ENCODE data around the gene SLC38A7.
"Not testable (repeated sequence)": the region's sequence is repeated elsewhere in the genome, so short reads cannot be mapped to it uniquely, and the experiment has no call there.

SLC38A7 gene, protein sequence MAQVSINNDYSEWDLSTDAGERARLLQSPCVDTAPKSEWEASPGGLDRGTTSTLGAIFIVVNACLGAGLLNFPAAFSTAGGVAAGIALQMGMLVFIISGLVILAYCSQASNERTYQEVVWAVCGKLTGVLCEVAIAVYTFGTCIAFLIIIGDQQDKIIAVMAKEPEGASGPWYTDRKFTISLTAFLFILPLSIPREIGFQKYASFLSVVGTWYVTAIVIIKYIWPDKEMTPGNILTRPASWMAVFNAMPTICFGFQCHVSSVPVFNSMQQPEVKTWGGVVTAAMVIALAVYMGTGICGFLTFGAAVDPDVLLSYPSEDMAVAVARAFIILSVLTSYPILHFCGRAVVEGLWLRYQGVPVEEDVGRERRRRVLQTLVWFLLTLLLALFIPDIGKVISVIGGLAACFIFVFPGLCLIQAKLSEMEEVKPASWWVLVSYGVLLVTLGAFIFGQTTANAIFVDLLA

DNA sequence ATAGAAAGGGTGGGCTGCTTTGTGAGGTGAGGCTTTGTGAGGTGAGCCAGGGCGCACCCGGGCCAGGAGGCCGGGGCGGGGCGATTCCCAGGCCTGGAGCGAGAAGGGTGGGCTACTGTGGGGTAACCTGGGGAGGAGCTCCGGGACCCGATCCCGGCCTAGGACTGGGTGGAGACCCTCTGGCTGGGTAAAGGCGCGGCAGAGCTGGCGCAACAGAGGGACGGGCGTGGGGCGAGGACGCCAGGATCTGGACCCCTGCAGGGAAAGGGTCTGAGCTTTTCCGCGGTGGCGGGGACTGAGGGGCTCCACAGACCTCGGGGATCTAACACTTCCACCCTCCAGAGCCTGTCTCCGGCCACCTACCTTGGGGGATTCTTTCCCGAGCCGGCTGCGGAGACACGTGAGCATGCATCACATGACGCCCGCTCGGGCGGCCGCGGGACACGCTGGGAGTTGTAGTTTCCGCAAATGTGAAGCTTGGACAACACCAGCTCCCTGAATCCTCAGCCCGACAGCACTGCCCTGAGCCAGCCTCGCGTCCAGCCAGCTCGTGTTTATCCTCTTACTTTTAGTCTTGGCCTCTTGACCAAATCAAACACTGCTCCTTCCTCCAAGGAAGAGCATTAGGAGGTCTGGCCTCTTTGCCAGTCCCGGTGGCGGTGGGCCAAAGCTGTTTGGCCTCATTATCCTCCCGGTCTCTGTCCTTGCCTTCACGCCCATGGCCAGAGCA lies at the start of gene SLC38A7:
Gene SLC38A7, minus strand, starts transcription at position 417 of the 730 bp plus-strand sequence. CDS start 4,644 bp downstream, outside the sequence.
- DNase-seq = peak; percentile 90

DNA sequence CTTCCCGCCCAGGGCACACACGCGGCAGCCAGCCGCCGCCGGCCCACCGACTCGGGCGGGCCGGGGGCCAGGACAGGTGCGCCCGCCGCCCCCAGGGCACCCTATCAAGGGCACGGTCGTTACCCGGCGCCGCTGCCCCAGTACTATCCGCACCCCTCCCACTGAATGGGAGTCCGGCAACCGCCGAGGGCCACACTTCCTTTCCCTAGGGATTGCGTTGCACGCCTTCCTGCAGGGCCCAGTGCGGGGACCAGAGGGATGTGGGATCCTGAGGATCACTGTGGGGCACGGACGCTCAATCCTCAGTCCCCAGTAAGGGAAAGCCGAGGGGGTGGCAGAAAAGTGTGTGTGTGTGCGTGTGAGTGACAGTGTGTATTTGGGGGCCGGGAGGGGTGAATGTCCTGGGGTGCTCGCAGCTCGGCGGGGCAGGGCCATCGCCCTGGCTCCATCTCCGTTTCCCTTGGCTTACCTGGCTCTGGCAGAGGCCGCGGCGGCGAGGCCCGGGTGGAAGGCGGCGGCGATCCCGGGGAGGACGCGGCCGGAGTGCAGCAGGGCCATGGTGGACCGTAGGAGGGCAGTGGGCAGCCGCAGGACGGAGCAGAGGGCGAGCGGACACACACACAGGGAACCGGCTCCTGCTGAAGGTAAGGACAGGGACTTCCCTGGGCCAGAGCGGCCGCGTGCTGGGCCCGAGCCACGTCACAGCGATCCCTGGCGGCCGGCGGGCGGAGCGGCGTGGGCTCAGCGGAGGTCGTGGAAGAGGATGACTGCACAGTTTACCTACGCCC lies 49.3 kb upstream of the SLC38A7 start, which contains the start of gene GOT2:
Gene GOT2, minus strand, starts transcription at position 646 of the 788 bp plus-strand sequence. Its CDS starts 88 bp downstream, at position 558.
- peak; percentile 90 for DNase-seq

DNA sequence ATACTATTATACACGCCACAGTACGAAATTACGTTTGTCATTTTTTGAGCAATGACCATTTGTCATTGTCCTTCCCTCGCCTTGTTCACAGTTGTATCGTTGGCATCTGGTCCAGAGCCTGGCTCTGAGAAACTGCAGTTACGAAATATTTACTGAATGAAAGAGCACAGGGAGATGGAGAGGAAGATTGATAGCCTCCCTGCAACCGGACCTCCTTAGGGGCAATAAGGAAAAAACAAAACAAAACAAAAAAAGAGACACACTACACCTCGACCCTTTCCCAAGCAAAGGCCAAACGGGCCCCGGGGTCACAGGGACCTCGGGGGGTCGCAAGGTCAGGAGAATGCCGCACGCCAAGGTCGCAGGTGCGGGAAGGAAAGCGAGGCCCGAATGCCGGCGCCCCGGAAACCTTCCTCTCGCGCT lies 48.7 kb upstream of the SLC38A7 start:
- no peak for DNase-seq

DNA sequence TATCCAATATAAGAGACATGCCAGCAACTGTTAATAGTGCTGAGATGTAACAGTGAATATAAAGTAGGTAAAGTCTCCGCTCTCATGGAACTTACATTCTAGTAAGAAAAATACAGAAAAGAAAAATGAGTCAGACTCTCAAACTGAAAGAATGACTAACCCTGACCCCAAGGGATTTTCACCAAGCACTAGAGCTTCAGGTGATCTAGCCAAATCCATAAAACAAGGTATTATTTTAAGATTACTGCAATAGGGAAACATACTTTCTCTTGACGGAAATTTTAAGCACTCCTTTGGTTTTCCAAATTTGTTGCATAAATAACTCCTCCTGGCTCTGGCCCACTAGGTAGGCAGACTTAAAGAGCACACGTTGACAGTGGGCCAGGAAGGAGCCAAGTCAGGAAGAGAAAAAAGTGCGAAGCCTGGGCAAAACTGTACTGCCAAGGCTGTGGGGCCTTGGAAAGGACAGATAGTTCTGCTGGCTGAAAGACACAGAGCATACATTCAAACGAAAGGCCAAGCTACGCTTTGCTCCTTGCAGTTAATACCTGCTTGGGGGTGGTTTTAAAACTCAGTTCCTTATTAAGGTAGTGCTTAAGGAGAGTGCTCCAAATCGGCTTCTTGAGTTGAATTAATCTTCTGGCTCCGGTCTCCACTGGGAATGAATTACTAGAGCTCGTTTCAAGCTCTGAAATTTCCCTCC lies 48.1 kb upstream of the SLC38A7 start:
- DNase-seq = peak; percentile 44

DNA sequence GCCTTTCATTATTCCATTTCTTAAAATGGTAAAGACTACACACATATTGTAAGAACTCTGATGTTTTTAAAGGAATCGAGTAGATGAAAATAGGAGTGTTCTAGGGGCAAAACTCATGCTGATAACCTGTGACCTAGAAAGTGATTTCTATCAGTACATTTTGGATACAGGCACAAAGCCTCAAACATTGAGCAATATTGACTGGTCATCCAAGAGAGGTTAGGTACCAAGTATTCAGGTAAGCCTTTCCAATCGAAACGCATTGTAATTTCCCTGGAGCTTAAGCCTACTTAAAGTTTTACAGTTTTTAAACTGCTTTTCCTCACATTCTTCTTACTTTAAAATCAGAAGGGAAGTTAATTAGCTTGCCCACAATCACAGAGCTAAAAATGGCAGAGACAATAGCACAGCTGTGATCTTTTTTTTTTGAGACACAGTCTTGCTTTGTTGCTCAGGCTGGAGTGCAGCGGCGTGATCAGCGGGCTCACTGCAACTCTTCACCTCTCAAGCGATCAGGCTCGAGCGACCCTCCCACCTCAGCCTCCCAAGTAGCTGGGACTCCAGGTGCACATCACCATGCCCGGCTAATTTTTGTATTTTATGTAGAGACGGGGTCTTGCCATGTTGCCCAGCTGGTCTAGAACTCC lies 46.3 kb upstream of the SLC38A7 start:
- no peak for DNase-seq

DNA sequence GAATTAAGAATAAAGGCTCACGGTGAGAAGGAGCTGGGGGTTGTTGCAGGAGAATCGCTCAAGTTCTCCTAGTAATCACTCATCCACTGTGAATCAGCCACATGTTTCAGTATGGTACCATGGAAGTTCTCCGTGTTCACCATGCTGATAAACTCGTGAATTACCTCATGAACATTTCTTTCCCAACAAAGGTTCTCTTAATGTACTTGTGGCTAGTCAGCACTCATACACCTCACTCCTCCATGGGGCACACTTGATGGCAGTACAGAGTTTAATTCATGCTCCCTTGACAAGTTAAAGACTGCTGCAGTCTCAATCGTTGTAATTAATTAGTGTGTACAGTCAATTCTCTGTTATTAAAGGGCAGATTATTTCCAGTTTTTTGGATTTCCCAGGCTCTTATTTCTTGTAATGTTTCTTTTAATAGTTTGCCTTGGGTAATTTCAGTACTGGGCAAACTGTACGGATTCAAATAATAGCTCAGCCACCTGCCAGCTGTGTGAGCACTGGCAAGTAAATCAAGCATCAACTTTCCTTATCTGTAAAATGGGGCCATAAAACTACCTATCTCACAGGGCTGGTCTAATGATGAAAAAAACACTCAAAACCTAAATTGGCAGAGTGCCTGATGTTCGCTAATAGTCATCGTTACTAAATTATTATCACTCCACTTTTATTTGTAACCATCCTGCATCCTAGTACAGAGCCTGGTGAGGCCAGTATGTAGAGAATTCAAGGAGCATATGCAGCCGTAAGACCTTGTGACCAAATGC lies 43.4 kb upstream of the SLC38A7 start:
- DNase-seq = no peak

DNA sequence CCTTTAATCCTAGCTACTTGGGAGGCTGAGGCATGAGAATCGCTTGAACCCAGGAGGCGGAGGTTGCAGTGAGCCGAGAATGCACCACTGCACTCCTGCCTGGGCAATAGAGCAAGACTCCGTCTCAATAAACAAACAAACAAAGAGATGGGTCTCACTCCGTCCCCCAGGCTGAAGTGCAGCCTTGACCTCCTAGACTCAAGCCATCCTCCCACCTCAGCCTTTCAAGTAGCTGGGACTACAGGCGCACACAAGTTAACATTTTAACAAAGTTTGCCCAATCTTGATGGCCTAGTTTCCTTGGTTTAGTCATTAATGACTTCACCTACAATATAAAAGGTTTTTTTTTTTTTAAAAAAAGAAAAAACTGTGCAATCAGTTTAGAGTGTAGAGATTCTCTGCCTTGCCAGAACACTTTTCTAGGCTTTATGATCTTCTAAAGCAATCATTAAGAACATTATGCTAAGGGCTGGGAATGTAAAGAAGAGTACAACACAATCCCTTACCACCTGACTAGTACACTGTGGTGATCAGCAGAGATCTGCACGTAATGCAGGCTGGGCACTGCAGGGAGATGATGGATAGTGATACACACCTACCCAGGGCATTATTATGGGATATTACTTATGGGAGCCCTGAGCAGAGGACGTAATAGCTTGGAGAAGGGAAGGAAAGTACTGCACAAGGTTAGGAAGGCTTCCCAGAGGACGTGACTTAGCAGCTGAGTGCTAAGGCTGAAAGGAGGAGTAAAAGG lies 42.6 kb upstream of the SLC38A7 start:
- DNase-seq = no peak

DNA sequence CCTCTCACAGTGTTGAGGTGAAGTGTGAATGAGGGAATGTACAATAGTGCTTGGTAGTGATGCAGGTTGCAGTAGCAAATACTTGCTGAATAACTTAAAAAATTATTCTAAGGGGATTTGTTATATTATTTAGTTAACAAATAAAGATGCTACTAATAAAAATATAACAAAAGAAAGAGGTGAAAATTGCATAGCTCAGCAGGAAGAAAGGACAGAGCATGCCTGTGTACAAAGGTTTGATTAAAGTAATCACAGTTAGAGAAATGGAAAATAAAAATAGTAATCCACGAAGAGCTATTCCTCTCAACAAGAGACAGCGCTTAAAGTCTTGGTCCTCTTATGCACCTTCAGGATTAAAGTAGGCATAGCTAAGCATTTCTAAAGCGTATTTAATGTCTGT lies 38.5 kb upstream of the SLC38A7 start:
- DNase-seq = no peak

DNA sequence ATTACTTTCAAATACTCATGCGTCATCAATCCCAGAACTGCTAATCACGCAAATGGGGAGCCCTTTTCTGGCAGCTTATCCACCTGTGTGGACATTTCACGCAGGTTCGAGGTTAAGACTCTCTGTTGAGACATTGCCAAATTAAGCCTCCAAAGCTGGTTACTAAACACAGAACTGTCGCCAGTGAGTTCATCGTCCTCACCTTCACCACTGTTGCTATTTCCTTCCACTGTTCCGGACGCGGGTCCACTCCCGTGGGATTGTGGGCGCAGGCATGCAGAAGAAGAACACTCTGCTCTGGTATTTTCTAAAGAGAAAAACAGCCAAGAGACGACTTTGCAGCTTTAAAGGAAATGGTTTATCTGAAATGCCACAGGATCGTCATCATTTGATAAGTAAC lies 33.4 kb upstream of the SLC38A7 start:
- DNase-seq = no peak

DNA sequence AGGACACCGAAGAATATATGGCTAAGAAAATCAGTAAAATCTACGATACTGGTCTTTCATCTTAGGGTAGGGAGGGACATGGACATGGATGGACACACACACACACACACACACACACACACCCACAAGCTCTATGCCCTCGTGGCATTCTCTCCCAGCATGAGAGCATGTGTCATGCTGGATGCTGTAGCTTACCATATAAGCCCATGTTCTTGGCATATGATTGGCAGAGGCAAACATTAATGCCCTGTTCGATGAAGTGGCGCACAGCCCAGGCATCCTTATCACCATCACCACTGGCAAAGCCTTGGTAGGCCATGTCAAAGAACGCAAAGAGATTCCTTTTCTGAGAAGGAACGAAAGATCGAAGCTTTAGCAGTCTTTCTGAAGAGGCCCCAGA lies 31.9 kb upstream of the SLC38A7 start:
- DNase-seq = no peak

DNA sequence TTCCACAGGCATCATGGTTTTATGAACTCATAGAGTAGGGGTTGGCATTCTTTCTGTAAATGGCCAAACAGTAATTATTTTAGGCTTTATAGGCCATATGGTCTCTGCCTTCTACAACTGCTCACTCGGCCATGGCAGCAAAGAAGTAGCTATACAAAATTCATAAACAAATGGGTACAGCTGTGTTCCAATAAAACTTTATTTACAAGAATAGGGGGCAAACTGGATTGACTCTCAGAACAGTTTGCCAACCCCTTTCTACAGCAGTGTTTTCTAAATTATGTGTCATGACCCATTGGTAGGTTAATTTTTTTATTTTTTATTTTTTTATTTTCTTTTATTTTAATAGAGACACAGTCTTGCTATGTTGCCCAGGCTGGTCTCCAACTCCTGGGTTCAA lies 29.2 kb upstream of the SLC38A7 start:
- no peak for DNase-seq

DNA sequence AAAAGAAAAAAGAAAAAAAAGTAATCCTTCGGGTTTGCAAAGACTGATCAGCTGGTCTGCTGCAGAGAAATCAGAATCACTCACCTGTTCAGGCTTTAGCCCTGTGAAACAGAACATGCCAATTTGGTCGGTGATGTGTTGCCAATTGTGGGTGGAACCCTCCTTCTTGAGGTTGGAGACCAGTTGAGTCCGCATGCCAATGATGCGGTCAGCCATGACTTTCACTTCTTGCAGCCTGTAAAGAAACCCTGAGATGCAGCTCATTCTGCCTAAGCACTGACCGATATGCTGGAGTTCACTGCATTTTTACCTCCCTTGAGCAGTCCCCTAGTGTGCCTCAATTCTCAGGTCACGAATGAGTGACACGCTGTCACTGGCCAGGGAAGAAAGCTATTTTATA lies 24.8 kb upstream of the SLC38A7 start:
- DNase-seq = no peak

DNA sequence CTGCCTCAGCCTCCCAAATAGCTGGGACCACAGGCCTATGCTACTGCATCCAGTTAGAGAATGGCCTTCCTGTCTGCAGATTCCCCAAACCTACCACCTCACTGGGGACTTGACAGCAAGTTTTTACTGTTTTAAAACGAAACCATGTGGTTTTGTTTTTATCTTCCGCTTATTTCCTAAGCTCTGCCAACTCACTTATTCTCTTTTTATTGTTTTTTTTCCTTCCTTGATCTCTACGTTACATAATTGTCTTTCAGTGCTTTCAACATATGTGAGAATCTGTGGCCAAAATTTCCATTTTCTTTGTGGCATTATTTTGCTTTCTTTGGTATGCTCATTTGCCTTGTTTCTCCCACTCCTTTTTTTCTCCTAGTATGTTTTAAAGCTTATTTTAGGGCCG lies 14.6 kb upstream of the SLC38A7 start:
- no peak for DNase-seq

DNA sequence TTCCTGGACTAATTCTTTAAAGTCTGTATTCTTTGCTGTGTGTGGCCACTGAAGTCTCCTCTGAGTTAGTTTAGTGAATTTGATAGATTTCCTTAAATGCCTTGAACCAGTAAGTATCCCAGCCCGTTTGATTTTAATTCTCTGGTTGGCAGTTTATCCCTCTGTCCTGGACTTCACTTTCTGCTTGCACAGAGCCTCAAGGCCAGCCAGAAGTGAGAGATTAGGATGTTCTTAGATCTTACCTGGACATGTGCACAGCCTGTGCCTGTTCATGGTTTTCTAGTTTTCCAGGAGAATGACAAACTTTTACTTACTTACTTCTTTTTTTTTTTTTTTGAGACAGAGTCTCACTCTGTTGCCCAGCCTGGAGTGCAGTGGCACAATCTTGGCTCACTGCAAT lies 10.8 kb upstream of the SLC38A7 start:
- no peak for DNase-seq

DNA sequence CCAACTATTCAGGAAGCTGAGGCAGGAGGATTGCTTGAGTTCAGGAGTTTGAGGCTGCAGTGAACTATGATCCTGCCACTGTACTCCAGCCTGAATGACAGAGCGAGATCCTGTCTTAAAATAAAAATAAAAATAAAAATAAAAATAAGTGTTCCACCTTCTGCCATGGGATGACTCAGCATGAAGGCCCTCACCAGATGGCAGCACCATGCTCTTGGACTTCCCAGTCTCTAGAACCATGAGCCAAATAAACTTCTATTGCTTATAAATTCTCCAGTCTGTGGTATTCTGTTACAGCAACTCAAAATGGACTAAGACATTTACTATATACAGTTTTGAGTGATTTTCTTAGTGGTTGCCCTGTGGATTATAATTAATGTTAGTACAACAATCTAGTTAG lies 7.9 kb upstream of the SLC38A7 start:
- DNase-seq = no peak

DNA sequence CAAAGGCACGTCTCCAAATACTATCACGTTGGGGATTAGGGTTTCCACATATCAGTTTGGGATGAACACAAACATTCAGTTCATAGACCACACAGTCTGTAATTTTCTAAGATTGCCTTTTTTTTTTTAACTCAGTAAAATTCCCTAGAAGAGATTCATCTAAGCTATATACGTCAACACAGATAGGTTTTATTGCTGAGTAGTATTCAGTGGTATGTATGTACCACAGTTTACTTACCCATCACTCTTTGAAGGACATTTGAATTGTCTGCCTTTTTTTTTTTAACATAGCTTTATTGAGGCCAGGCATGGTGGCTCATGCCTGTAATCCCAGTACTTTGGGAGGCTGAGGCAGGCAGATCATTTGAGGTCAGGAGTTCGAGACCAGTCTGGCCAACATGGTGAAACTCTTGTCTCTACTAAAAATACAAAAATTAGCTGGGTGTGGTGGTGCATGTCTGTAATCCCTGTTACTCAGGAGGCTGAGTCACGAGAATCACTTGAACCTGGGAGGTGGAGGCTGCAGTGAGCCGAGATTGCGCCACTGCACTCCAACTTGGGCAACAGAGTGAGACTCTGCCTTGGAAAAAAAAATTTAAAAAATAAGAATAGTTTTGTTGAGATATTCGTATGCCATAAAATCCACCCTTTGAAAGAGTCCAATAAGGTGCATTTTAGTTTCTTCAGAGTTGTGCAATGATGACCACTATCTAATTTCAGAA lies 2.6 kb upstream of the SLC38A7 start:
- DNase-seq = not testable (repeated sequence)

DNA sequence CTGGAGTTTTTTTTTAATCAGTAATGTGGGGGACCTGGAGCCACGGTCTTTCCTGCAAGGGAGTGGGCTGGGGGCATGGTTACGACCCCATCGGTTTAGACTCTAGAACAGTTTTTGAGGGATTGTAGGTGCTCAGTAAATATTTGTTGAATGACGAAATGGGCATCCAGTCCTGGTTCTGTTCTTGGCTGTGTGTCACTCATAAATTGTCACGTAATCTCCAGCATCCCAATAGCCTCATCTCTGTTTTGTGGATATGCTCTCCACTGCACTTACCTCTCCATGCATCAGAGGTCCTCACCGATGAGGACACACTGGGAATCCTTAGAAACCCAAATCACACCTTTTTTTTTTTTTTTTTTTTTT lies 497 bp upstream of the SLC38A7 start:
- no peak for DNase-seq

DNA sequence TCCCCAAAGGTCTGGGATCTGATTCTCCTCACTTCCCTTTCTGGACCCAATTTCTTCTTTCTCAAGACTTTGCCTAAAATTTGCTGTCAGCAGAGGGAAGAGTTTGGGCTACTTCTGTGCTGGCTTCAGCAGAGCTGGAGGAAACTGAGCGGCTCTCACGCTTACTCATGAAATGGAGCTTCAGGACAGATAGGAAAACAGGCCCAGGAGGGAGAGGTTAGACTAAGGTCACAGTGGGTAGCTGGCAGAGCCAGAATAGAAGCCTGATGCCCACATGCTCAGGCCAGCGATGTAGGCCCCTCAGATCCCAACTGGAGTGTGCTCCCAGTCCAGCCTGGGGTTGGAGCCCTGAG lies 593 bp downstream of the SLC38A7 start:
- no peak for DNase-seq

DNA sequence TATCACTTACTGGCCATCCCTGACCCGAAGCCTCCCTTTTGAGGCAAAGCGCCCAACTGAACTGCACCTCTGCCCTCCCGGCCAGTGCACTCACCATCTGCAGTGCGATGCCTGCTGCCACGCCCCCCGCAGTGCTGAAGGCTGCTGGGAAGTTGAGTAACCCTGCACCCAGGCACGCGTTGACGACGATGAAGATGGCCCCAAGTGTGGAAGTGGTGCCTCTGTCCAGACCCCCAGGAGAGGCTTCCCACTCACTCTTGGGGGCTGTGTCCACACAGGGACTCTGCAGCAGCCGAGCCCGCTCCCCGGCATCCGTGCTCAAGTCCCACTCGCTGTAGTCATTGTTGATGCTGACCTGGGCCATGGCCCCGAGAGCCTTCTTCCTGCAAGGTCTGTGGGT lies 4.8 kb downstream of the SLC38A7 start:
- DNase-seq = no peak

DNA sequence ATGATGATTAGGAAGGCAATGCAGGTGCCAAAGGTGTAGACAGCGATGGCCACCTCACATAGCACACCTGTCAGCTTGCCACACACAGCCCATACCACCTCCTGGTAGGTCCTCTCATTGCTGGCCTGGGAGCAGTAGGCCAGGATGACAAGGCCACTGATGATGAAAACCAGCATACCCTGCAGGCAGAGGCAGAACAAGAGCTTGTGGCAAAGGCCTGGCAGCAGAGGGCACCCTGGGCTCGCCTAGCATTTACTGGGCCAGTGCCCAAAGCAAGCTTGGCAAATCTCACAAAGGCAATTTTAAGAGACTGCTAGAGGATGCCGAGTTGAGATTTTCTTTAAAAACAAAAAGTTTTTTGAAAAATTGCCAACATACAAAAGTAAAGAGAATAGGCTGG lies 5.9 kb downstream of the SLC38A7 start:
- DNase-seq = no peak
